Head of caudate nucleus (tissue), 42 donors: ENCODE results near the gene UTP15.
A peak's percentile ranks its signal among the peaks of the same experiment; 100 is the strongest.

ENCODE experiments used
- DNase-seq, 42 donors: peaks; one replicate each; pipeline versions ENCODE4 v3.0.0 to v3.0.0-alpha.2; 2020 to 2021; ENCODE audit warnings: mixed read lengths in 7 of 42
- intact Hi-C: fragments of 100-400 bp; cut with DNase I; formaldehyde crosslinking; loops from one replicate; pipeline ENCODE4 v1.15.0; 2022

Gene UTP15

GRCh38 chr5:73565139-73565968 is at the start of gene UTP15, which contains the start of gene ANKRA2:
UTP15 (plus strand) TSS chr5:73565743; CDS start chr5:73567345, 1,602 bp downstream.
ANKRA2 (minus strand) TSS chr5:73565639; CDS start chr5:73562881, 2,758 bp downstream.
- intact Hi-C loops: no loop called here
- peak; percentile 97 to 100 (median 98) for DNase-seq

GRCh38 chr5:73519531-73520283 is 45.8 kb upstream of the UTP15 start:
- DNase-seq: peak in 41 of 42 donors; percentile 16 to 88 (median 72)
- intact Hi-C loops: no loop called here

- no peak for DNase-seq
- intact Hi-C loops: no loop called here
These were observed 42.6 kb upstream of the UTP15 start for GRCh38 chr5:73522989-73523388.

- no peak for DNase-seq
- intact Hi-C loops: no loop called here
These were observed 41.7 kb upstream of the UTP15 start for GRCh38 chr5:73523861-73524260.

GRCh38 chr5:73525606-73526203 is 39.8 kb upstream of the UTP15 start:
- DNase-seq: no peak
- intact Hi-C loops: no loop called here

- intact Hi-C loops: no loop called here
- no peak for DNase-seq
These were observed 37.3 kb upstream of the UTP15 start for GRCh38 chr5:73528248-73528647.

GRCh38 chr5:73529081-73529480 is 36.5 kb upstream of the UTP15 start:
- no peak for DNase-seq
- intact Hi-C loops: no loop called here

- intact Hi-C loops: no loop called here
- no peak for DNase-seq
These were observed 34.2 kb upstream of the UTP15 start for GRCh38 chr5:73531356-73531755.

- intact Hi-C loops: no loop called here
- DNase-seq: no peak
These were observed 33.3 kb upstream of the UTP15 start for GRCh38 chr5:73532195-73532594.

GRCh38 chr5:73534011-73534644 is 31.4 kb upstream of the UTP15 start:
- DNase-seq: no peak
- intact Hi-C loops: no loop called here

GRCh38 chr5:73534971-73535370 is 30.6 kb upstream of the UTP15 start:
- intact Hi-C loops: no loop called here
- no peak for DNase-seq

GRCh38 chr5:73539730-73540129 is 25.8 kb upstream of the UTP15 start:
- intact Hi-C loops: no loop called here
- no peak for DNase-seq

- intact Hi-C loops: no loop called here
- no peak for DNase-seq
These were observed 25.4 kb upstream of the UTP15 start for GRCh38 chr5:73540192-73540591.

- intact Hi-C loops: no loop called here
- DNase-seq: no peak
These were observed 23.5 kb upstream of the UTP15 start for GRCh38 chr5:73542020-73542419.

- DNase-seq: no peak
- intact Hi-C loops: no loop called here
These were observed 20.8 kb upstream of the UTP15 start for GRCh38 chr5:73544429-73545402.

GRCh38 chr5:73545403-73545779 is 20.2 kb upstream of the UTP15 start:
- no peak for DNase-seq

GRCh38 chr5:73550016-73550415 is 15.5 kb upstream of the UTP15 start:
- intact Hi-C loops: no loop called here
- no peak for DNase-seq

More at GRCh38 chr5:73545403-73545779, 20.2 kb upstream of the UTP15 start:
- intact Hi-C loops: no loop called here

- DNase-seq: no peak
- intact Hi-C loops: no loop called here
These were observed 12.9 kb upstream of the UTP15 start for GRCh38 chr5:73552642-73553041.
